Stomach (tissue), 9 donors: Measurements from ENCODE around the gene APBA3. TPM values are rescaled to one million over a fixed set of nuclear protein-coding genes. Genes with fewer than 3 reads are reported as not detected.
A peak's percentile ranks its signal among the peaks of the same experiment; 100 is the strongest.
"Not testable (repeated sequence)": the region's sequence is repeated elsewhere in the genome, so short reads cannot be mapped to it uniquely, and the experiment has no call there.

Experiments used
- DNase-seq, 2 donors: peaks; one replicate each; pipeline versions ENCODE4 v3.0.0 to v3.0.0-alpha.2; 2013 to 2019
- H3K27ac ChIP-seq, 5 donors: fragments of 200-600 bp in 4 of 5; sonication (generic) in 4 of 5; one replicate each; pipeline ENCODE4 v1.5.1; 2013 to 2019; ENCODE audit warnings: mild to moderate bottlenecking in 1 of 5, moderate library complexity in 1 of 5
- H3K27me3 ChIP-seq, 3 donors: fragments of 200-600 bp; sonication (generic); one replicate each; pipeline ENCODE4 v1.5.1; 2017 to 2019; ENCODE audit warnings: mixed run types in 1 of 3
- H3K36me3 ChIP-seq, 4 donors: fragments of 200-600 bp; sonication (generic); 1 replicate in 3 of 4; 2 replicates in 1 of 4; pipeline ENCODE4 v1.5.1; 2016 to 2019
- H3K4me1 ChIP-seq, 4 donors: fragments of 200-600 bp; sonication (generic); one replicate each; pipeline ENCODE4 v1.5.1; 2016 to 2019
- H3K4me3 ChIP-seq, 4 donors: fragments of 200-600 bp; sonication (generic) in 3 of 4; one replicate each; pipeline ENCODE4 v1.5.1; 2016 to 2019; ENCODE audit warnings: mild to moderate bottlenecking in 1 of 4
- H3K9me3 ChIP-seq, 4 donors: fragments of 200-600 bp; sonication (generic); one replicate each; pipeline ENCODE4 v1.5.1; 2016 to 2019
- CTCF ChIP-seq, 7 experiments: fragments of 450-650 bp in 4 of 7; fragments of 200-600 bp in 3 of 7; sonication (generic) in 3 of 7; IDR thresholded peaks; one replicate each; pipeline ENCODE4 v1.5.1; 2016 to 2019; ENCODE audit warnings: antibody characterized with exemption in 7 of 7, control low read depth in 2 of 7, mild to moderate bottlenecking in 1 of 7
- EP300 ChIP-seq: sonication (generic); formaldehyde crosslinking; IDR thresholded peaks from one replicate; pipeline ENCODE4 v1.6.1; 2017; ENCODE audit warnings: antibody characterized with exemption
- POLR2A ChIP-seq, 4 donors: fragments of 450-650 bp; IDR thresholded peaks; one replicate each; pipeline ENCODE4 v1.6.1; 2016; ENCODE audit warnings: antibody characterized with exemption in 4 of 4, control low read depth in 2 of 4, mild to moderate bottlenecking in 1 of 4, moderate library complexity in 1 of 4
- POLR2AphosphoS5 ChIP-seq, 3 donors: sonication (generic); formaldehyde crosslinking; IDR thresholded peaks; one replicate each; pipeline ENCODE4 v1.6.1; 2016; ENCODE audit warnings: antibody characterized with exemption in 3 of 3
- WGBS, 5 donors: extraction: QIAGEN DNeasy Blood & Tissue Kit in 3 of 5; methylation state at CpG; one replicate each; pipeline versions ENCODE4 v1.1.5 to v1.1.7; 2013 to 2018; 5-methylcytosine and 5-hydroxymethylcytosine counted together
- intact Hi-C: fragments of 100-400 bp; cut with DNase I; formaldehyde crosslinking; loops from one replicate; pipeline ENCODE4 v1.15.1; 2023; ENCODE audit warnings: low total_unique reads
- polyA plus RNA-seq, 3 donors: library from polyadenylated mRNA; stranded (reverse); fragments of 200-250 nt; gene quantifications; one replicate each; pipeline ENCODE4 v1.2.3, GENCODE V29; 2013
- total RNA-seq, 5 donors: library from RNA; depleted of rRNA; stranded (reverse); fragments of >200 nt; gene quantifications; one replicate each; pipeline versions ENCODE4 v1.1.0 to v1.2.3, GENCODE V29; 2014 to 2016
- donor health status: healthy with polysubstance abuse.
- donor health status: Bipolar disorder and iron deficiency.
- donor health status: healthy.

APBA3 gene
- total and polyA plus RNA-seq, 8 donors = 9.4 to 111 (median 16.6) TPM

- H3K4me1 ChIP-seq = peaks cover 26 to 58% (median 51%) of the 10 kb centered on the region in 4 donors
- intact Hi-C loops = no loop called here
- no peaks in the 10 kb centered on the region for H3K9me3 ChIP-seq
- peaks cover 26 to 36% (median 34%) of the 10 kb centered on the region in 4 donors for H3K36me3 ChIP-seq
- WGBS, 5 donors = 83 to 89% (median 89%) methylated on average over 13 to 19 of the region's 19 CpGs
- no peak for TF ChIP-seq POLR2AphosphoS5 (IDR thresholded peaks at IDR 0.05)
- TF ChIP-seq POLR2A (IDR thresholded peaks at IDR 0.05) = no peak
- no peak for TF ChIP-seq EP300
- TF ChIP-seq CTCF (IDR thresholded peaks at IDR 0.05) = no peak
- peak overlapping the region in 1 of 4 donors; percentile 80 for H3K4me3 ChIP-seq
- H3K27ac ChIP-seq = no peak overlapping the region
- no peak for DNase-seq
- H3K27me3 ChIP-seq = no peaks in the 10 kb centered on the region
Observed at GRCh38 chr19:3759482-3760254, 1.8 kb downstream of the APBA3 start.

DNA sequence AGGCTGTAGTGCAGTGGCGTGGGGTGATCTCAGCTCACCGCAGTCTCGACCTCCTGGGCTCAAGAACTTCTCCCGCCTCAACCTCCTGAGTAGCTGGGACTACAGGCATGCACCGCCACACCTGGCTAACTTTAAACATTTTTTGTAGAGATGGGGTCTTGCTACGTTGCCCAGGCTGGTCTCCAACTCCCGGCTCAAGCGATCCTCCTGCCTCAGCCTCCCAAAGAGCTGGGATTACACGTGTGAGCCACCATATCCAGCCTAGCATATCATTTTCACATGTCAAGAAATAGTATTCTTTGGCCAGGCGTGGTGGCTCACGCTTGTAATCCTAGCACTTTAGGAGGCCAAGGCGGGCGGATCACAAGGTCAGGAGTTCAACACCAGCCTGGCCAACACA is 3.2 kb downstream of the APBA3 start:
- intact Hi-C loops, H3K4me3 ChIP-seq, H3K9me3 ChIP-seq, H3K27me3 ChIP-seq, H3K27ac ChIP-seq, DNase-seq: not testable (repeated sequence)
- Histone ChIP-seq H3K36me3 (peaks cover 31 to 49% (median 48%) of the 10 kb centered on the region in 4 donors), H3K4me1 (peaks cover 21 to 47% (median 43%) of the 10 kb centered on the region in 4 donors)
- 93 to 98% (median 97%) methylated on average over 13 of the region's 13 CpGs for WGBS, 5 donors

GRCh38 chr19:3757705-3758104 is 3.8 kb downstream of the APBA3 start:
- DNase-seq, intact Hi-C loops, H3K27ac ChIP-seq, H3K4me3 ChIP-seq, H3K9me3 ChIP-seq, H3K27me3 ChIP-seq: not testable (repeated sequence)
- peaks cover 18 to 43% (median 38%) of the 10 kb centered on the region in 4 donors for H3K4me1 ChIP-seq
- peaks cover 36 to 54% (median 53%) of the 10 kb centered on the region in 4 donors for H3K36me3 ChIP-seq
- 90 to 96% (median 93%) methylated on average over 7 of the region's 7 CpGs for WGBS, 5 donors

DNA sequence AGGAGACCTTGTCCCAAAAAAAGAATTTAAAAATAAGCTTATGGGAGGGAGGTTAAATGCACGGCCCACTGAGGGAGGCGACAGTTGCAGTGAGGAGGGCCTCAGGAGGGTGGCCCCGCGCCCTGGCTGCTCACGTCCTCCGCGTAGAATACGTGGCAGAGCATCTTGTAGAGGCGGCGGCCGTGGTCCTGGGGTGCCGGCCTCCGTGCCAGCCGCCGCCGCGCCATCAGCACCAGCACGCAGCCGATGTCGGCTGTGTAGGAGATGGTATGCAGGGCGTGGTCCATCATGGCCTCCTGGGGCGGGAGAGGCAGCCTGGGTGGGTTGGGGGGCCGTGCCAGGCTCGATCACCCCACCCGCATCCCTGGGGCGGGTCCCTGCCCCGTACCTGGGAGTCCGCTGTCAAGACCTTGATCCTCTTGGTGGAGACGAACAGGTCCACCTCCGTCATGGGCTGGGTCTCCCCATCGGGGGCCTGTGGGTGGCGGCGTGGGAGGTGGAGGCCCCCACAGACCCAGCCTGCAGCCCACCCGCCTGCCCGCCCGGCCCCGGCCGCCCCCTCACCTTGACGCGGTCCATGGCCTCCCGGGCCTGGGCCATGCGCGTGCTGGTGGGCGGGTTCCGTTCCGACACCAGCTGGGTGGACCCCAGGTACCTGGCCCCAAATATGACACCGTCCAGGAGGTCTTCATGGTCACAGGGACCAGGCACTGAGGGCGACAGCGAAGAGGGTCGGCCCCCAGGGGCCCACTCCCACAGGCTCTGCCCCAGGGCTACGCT is 7.7 kb downstream of the APBA3 start:
- no peaks in the 10 kb centered on the region for H3K9me3 ChIP-seq
- peaks cover 48 to 81% (median 79%) of the 10 kb centered on the region in 4 donors for H3K36me3 ChIP-seq
- peaks cover 2 to 12% (median 8%) of the 10 kb centered on the region in 4 donors for H3K4me1 ChIP-seq
- H3K27me3 ChIP-seq = no peaks in the 10 kb centered on the region
- TF ChIP-seq EP300 (no peak), CTCF (IDR thresholded peaks at IDR 0.05) (no peak), POLR2AphosphoS5 (IDR thresholded peaks at IDR 0.05) (no peak), POLR2A (IDR thresholded peaks at IDR 0.05) (no peak)
- no peak overlapping the region for H3K4me3 ChIP-seq
- 93 to 97% (median 94%) methylated on average over 22 to 51 of the region's 51 CpGs for WGBS, 5 donors
- DNase-seq = no peak
- intact Hi-C loops = no loop called here
- H3K27ac ChIP-seq = no peak overlapping the region

DNA sequence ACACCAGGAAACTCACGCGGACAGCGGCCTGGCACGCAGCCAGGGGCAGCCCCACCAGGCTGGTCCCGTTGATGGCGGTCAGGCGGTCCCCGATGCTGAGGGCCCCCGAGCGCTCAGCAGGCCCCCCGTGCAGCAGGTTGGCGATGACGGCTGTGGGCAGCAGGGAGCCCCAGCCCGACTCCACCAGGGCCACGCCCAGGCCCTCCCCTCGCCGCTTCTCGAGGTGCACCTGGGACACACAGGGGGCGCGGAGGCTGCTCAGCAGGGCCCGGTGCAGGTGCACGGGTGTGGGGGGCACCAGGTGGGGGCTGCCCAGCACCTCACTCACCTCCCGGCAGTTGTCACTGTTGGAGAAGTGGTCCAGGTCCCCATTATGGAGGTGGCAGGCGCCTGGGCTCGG is 9.0 kb downstream of the APBA3 start:
- DNase-seq = no peak
- H3K4me1 ChIP-seq = peaks cover 0 to under 1% (median 0%) of the 10 kb centered on the region in 4 donors
- peaks cover 0 to 4% (median 0%) of the 10 kb centered on the region in 3 donors for H3K27me3 ChIP-seq
- no peak overlapping the region for H3K4me3 ChIP-seq
- no peak overlapping the region for H3K27ac ChIP-seq
- TF ChIP-seq POLR2AphosphoS5 (IDR thresholded peaks at IDR 0.05) = no peak
- TF ChIP-seq CTCF (IDR thresholded peaks at IDR 0.05) = no peak
- TF ChIP-seq POLR2A (IDR thresholded peaks at IDR 0.05) = no peak
- no peak for TF ChIP-seq EP300
- WGBS, 5 donors = 81 to 89% (median 84%) methylated on average over 12 to 25 of the region's 25 CpGs; no CpG with 5 or more reads in 1 of the 5 donors
- intact Hi-C loops = no loop called here
- H3K36me3 ChIP-seq = peaks cover 39 to 74% (median 69%) of the 10 kb centered on the region in 4 donors
- H3K9me3 ChIP-seq = no peaks in the 10 kb centered on the region
